ENCODE data around the gene WDR7. TPM values are rescaled to one million over a fixed set of nuclear protein-coding genes. Genes with fewer than 3 reads are reported as not detected.

WDR7 gene
- total and polyA plus RNA-seq, 9 of the 15 experiments (the other 6 are each of a cell fraction or from before 2014, with no cell fraction given), result 1.4 to 9.4 (median 5.3) TPM

DNA sequence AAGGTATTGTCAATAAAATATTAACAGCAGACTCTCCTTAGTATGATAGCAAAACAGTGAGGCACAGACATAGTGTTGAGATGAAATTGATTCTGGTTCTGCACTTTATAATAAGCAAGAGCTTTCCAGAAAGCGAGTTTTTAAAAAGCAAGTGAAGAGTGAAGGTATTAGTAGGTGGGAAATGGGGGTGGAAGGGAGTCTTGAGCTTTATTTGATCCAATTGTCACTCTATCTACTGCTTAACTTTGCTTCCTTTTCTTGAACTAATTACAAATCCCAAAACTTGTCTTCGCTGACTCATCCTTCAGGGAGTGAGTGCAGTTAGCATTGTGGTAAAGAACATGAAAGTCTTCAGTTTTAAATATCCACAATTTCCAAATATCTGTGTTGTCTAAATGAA, 375.2 kb downstream of the WDR7 start (continued):
- peak; percentile 25; the same call in 1 of the 2 replicates for TF ChIP-seq ZNF316 (IDR thresholded peaks at IDR 0.05)
- TF ChIP-seq, protein P1, sequence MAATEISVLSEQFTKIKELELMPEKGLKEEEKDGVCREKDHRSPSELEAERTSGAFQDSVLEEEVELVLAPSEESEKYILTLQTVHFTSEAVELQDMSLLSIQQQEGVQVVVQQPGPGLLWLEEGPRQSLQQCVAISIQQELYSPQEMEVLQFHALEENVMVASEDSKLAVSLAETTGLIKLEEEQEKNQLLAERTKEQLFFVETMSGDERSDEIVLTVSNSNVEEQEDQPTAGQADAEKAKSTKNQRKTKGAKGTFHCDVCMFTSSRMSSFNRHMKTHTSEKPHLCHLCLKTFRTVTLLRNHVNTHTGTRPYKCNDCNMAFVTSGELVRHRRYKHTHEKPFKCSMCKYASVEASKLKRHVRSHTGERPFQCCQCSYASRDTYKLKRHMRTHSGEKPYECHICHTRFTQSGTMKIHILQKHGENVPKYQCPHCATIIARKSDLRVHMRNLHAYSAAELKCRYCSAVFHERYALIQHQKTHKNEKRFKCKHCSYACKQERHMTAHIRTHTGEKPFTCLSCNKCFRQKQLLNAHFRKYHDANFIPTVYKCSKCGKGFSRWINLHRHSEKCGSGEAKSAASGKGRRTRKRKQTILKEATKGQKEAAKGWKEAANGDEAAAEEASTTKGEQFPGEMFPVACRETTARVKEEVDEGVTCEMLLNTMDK (IDR thresholded peaks at IDR 0.05; ENCODE audit: borderline replicate concordance, insufficient read depth, low read depth, low read length, poor library complexity, severe bottlenecking), result no peak
- TF ChIP-seq NFE2 (IDR thresholded peaks at IDR 0.05; ENCODE audit: low read depth), result 0 out of 2 replicates have a peak, but pooled peaks have one; percentile 23
- TF ChIP-seq, protein P2, sequence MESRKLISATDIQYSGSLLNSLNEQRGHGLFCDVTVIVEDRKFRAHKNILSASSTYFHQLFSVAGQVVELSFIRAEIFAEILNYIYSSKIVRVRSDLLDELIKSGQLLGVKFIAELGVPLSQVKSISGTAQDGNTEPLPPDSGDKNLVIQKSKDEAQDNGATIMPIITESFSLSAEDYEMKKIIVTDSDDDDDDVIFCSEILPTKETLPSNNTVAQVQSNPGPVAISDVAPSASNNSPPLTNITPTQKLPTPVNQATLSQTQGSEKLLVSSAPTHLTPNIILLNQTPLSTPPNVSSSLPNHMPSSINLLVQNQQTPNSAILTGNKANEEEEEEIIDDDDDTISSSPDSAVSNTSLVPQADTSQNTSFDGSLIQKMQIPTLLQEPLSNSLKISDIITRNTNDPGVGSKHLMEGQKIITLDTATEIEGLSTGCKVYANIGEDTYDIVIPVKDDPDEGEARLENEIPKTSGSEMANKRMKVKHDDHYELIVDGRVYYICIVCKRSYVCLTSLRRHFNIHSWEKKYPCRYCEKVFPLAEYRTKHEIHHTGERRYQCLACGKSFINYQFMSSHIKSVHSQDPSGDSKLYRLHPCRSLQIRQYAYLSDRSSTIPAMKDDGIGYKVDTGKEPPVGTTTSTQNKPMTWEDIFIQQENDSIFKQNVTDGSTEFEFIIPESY (CRISPR knock-in tag; IDR thresholded peaks at IDR 0.05), result no peak

DNA sequence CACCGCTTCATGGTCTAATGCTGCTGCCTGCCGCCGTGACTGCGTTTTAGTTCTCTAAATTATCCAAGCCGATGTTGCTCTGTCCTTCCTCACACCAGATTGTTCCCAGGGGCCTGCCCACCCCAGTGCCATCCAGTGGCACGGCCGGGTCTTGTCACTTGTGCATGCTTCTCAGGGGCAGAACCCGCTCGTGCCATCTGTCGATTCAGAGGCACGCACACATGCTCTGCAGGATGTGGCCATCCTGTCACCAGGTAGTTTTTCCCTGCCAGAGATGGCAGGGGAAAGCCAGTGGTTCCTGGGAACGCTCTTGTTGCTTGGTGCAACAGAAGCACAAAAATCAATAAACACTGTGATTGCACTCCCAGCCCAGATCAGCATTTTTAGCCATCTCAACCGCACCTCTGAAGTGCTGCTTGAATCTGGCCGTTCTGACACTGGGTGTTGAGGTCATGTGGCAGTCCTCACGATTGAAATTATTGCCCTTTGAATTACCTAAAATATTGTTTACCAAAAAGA, 376.1 kb downstream of the WDR7 start:
- ATAC-seq (no peak), FAIRE-seq (no peak), DNase-seq (ENCODE audit: extremely low read depth in 1 of 4, low spot score in 3 of 4) (no peak)
- Histone ChIP-seq H3K9ac (ENCODE audit: insufficient read depth in 1 of 2, low read depth in 2 of 2, low read length in 2 of 2) (no peak overlapping the region), H3K9me3 (replicated peaks; ENCODE audit: control insufficient read depth, insufficient read depth, low read depth, low read length) (no peaks in the 10 kb centered on the region), H4K20me1 (replicated peaks; ENCODE audit: control insufficient read depth, insufficient read depth, low read length) (no peaks in the 10 kb centered on the region), H3K4me2 (ENCODE audit: insufficient read depth, low read length) (no peak overlapping the region), H3K36me3 (ENCODE audit: control insufficient read depth, insufficient read depth, low read length) (no peaks in the 10 kb centered on the region), H2AFZ (ENCODE audit: low read depth, low read length) (no peak overlapping the region), H3K79me2 (ENCODE audit: control insufficient read depth, insufficient read depth, low read length) (no peaks in the 10 kb centered on the region), H3K4me3 (no peak overlapping the region), H3K27me3 (ENCODE audit: control insufficient read depth in 2 of 2, insufficient read depth in 2 of 2, low read length in 2 of 2) (no peaks in the 10 kb centered on the region), H3K27ac (ENCODE audit: extremely low read depth, low read depth, low read length) (no peak overlapping the region), H3K4me1 (replicated peaks in 1 of 2; ENCODE audit: control insufficient read depth in 2 of 2, insufficient read depth in 2 of 2, low read length in 2 of 2) (peaks cover 0 to 4% of the 10 kb centered on the region in 2 experiments; a peak in 1 of 5 replicates), H3K9me1 (ENCODE audit: control insufficient read depth, insufficient read depth, low read length) (no peaks in the 10 kb centered on the region)
- no peak for TF ChIP-seq KHSRP (IDR thresholded peaks at IDR 0.05)
- TF ChIP-seq KLF1 (tag; IDR thresholded peaks at IDR 0.05), result no peak
- CTCF ChIA-PET (ENCODE audit: low intra/inter-chr PET ratio), result no interaction called here
- 72% methylated on average over 13 of the region's 15 CpGs for WGBS (ENCODE audit: insufficient coverage, low coverage, missing lambda C conversion rate)
- in situ Hi-C loops (cut with MboI) (no loop called here), intact Hi-C loops (cut with micrococcal nuclease) (no loop called here)
- BruUV-seq (replicated peaks), result no TSS peak
- POLR2A ChIA-PET, result interaction anchor here (0.6 kb wide), 1 partner anchor 15 kb away, joined by 3 read pairs; no protein-coding TSS in a partner anchor

Data from K562 (cell line).